HepG2 (cell line): ENCODE measurements around the gene IKZF3. TPM values are rescaled to one million over a fixed set of nuclear protein-coding genes. Genes with fewer than 3 reads are reported as not detected.
A peak's percentile ranks its signal among the peaks of the same experiment; 100 is the strongest.

Experiments used
- HES4 ChIP-seq: sonication (generic); formaldehyde crosslinking; IDR thresholded peaks from 2 replicates; pipeline ENCODE4 v1.9.0; 2021; ENCODE audit warnings: mild to moderate bottlenecking, missing genetic modification reagents, borderline replicate concordance
- HNF4A ChIP-seq: sonication (generic); formaldehyde crosslinking; IDR thresholded peaks from 2 replicates; pipeline ENCODE4 v1.4.0; 2020; ENCODE audit warnings: missing genetic modification reagents
- SYNCRIP ChIP-seq: fragments of 200-400 bp; formaldehyde crosslinking; IDR thresholded peaks from 2 replicates; pipeline ENCODE4 v1.6.1; 2018; ENCODE audit warnings: mild to moderate bottlenecking, low read depth, low read length; ENCODE audit not compliant: insufficient read depth
- ZC3H13 ChIP-seq: sonication (generic); formaldehyde crosslinking; IDR thresholded peaks from 2 replicates; pipeline ENCODE4 v1.8.1; 2023; ENCODE audit warnings: mild to moderate bottlenecking, missing genetic modification reagents, moderate library complexity
- ZNF121 ChIP-seq: sonication (generic); formaldehyde crosslinking; IDR thresholded peaks from 2 replicates; pipeline ENCODE4 v1.5.0; 2020; ENCODE audit warnings: mild to moderate bottlenecking, missing genetic modification reagents
- ZNF20 ChIP-seq: sonication (generic); formaldehyde crosslinking; IDR thresholded peaks from 2 replicates; pipeline ENCODE4 v1.4.0; 2020; ENCODE audit warnings: mild to moderate bottlenecking, moderate library complexity, missing genetic modification reagents
- ZNF33B ChIP-seq: sonication (generic); formaldehyde crosslinking; IDR thresholded peaks from 2 replicates; pipeline ENCODE4 v1.5.1; 2020; ENCODE audit warnings: mild to moderate bottlenecking, missing genetic modification reagents
- ZNF782 ChIP-seq: sonication (generic); formaldehyde crosslinking; IDR thresholded peaks from 2 replicates; pipeline ENCODE4 v1.4.0; 2020; ENCODE audit warnings: missing genetic modification reagents, mild to moderate bottlenecking, borderline replicate concordance
- polyA plus RNA-seq, 8 experiments: library from polyadenylated mRNA; depleted of rRNA in 3 of 8; stranded (reverse) in 7 of 8; unstranded in 1 of 8; fragments of >200 nt; fragmentation: Illumina TruSeq in 4 of 8; extraction: Trizol in 4 of 8; gene quantifications; 2 replicates each; pipeline versions ENCODE4 v1.2.1 to v1.2.3, GENCODE V29; 2011 to 2016; ENCODE audit warnings: low read depth in 4 of 8, missing spikeins in 1 of 8, mixed read lengths in 1 of 8; ENCODE audit not compliant: insufficient read depth in 1 of 8
- total RNA-seq, 5 experiments: library from RNA; depleted of rRNA; stranded (reverse); fragments of >200 nt; fragmentation: Illumina TruSeq; extraction: Trizol; gene quantifications; 2 replicates each; pipeline ENCODE4 v1.2.3, GENCODE V29; 2016; ENCODE audit warnings: low read depth in 1 of 5
- TF ChIP-seq, protein P1 (sequence below): sonication (generic); formaldehyde crosslinking; IDR thresholded peaks from 2 replicates; pipeline ENCODE4 v1.4.0; 2020; ENCODE audit warnings: low read depth, mild to moderate bottlenecking, missing genetic modification reagents
- TF ChIP-seq, protein P2 (sequence below): sonication (generic); formaldehyde crosslinking; IDR thresholded peaks from 2 replicates; pipeline ENCODE4 v1.5.0; 2020; ENCODE audit warnings: mild to moderate bottlenecking, missing genetic modification reagents, borderline replicate concordance
- TF ChIP-seq, protein P3 (sequence below): sonication (generic); formaldehyde crosslinking; IDR thresholded peaks from 2 replicates; pipeline ENCODE4 v1.5.0; 2020; ENCODE audit warnings: missing genetic modification reagents
- TF ChIP-seq, protein P4 (sequence below): sonication (generic); formaldehyde crosslinking; IDR thresholded peaks from 2 replicates; pipeline ENCODE4 v1.4.0; 2020; ENCODE audit warnings: missing genetic modification reagents, mild to moderate bottlenecking, borderline replicate concordance
- TF ChIP-seq, protein P5 (sequence below): sonication (generic); formaldehyde crosslinking; IDR thresholded peaks from 2 replicates; pipeline ENCODE4 v1.9.0; 2021; ENCODE audit warnings: mild to moderate bottlenecking, missing genetic modification reagents

IKZF3 gene
- total and polyA plus RNA-seq, 2 of the 13 experiments (the other 11 are each of a cell fraction or from before 2014, with no cell fraction given): not detected

DNA sequence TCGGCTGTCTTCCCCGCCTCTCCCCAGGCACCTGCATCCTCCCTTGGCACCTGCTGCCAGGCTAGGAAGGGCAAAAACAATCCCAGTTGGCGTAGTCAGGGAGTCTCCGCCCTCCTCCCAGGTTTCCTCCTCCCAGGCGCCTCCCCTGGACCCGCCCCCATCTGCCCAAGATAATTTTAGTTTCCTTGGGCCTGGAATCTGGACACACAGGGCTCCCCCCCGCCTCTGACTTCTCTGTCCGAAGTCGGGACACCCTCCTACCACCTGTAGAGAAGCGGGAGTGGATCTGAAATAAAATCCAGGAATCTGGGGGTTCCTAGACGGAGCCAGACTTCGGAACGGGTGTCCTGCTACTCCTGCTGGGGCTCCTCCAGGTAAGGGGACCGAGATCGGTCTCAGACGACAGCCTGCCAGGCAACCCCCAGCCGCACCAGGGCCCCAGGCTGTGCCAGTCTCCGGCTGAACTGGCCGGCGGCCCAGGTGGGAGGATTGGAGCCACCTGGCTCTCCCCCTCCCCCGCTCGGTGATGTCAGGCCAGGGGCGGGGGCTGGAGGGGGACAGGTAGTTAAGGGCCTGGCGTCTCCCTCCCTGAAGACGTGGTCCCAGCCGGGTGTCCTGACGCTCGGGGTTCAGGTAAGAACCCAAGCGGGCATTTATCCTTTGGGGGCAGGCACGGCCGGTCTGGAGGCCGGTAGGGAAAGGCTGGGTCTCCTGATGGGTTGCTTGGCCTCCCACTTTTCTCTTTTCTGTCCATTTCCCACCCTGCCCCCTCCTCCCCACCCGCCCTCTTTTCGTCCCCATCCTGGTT, 126.1 kb downstream of the IKZF3 start, which contains the start of gene GRB7 (continued):
- TF ChIP-seq, protein P1, sequence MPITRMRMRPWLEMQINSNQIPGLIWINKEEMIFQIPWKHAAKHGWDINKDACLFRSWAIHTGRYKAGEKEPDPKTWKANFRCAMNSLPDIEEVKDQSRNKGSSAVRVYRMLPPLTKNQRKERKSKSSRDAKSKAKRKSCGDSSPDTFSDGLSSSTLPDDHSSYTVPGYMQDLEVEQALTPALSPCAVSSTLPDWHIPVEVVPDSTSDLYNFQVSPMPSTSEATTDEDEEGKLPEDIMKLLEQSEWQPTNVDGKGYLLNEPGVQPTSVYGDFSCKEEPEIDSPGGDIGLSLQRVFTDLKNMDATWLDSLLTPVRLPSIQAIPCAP (CRISPR knock-in tag): no peak
- TF ChIP-seq, protein P2, sequence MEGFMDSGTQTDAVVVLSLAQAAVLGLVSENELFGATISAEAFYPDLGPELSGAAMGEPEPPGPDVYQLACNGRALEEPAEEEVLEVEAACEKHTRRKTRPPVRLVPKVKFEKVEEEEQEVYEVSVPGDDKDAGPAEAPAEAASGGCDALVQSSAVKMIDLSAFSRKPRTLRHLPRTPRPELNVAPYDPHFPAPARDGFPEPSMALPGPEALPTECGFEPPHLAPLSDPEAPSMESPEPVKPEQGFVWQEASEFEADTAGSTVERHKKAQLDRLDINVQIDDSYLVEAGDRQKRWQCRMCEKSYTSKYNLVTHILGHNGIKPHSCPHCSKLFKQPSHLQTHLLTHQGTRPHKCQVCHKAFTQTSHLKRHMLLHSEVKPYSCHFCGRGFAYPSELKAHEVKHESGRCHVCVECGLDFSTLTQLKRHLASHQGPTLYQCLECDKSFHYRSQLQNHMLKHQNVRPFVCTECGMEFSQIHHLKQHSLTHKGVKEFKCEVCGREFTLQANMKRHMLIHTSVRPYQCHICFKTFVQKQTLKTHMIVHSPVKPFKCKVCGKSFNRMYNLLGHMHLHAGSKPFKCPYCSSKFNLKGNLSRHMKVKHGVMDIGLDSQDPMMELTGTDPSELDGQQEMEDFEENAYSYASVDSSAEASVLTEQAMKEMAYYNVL (CRISPR knock-in tag): no peak; the same call in 1 of the 2 replicates
- TF ChIP-seq ZC3H13 (CRISPR knock-in tag): 0 out of 2 replicates have a peak, but pooled peaks have one; percentile 38
- TF ChIP-seq ZNF33B (CRISPR knock-in tag): no peak; the same call in 1 of the 2 replicates
- no peak for TF ChIP-seq SYNCRIP
- TF ChIP-seq, protein P3, sequence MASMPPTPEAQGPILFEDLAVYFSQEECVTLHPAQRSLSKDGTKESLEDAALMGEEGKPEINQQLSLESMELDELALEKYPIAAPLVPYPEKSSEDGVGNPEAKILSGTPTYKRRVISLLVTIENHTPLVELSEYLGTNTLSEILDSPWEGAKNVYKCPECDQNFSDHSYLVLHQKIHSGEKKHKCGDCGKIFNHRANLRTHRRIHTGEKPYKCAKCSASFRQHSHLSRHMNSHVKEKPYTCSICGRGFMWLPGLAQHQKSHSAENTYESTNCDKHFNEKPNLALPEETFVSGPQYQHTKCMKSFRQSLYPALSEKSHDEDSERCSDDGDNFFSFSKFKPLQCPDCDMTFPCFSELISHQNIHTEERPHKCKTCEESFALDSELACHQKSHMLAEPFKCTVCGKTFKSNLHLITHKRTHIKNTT: no peak
- TF ChIP-seq ZNF121 (CRISPR knock-in tag): peak; percentile 48; the same call in 1 of the 2 replicates
- TF ChIP-seq HES4 (CRISPR knock-in tag): peak; percentile 39
- TF ChIP-seq, protein P4, sequence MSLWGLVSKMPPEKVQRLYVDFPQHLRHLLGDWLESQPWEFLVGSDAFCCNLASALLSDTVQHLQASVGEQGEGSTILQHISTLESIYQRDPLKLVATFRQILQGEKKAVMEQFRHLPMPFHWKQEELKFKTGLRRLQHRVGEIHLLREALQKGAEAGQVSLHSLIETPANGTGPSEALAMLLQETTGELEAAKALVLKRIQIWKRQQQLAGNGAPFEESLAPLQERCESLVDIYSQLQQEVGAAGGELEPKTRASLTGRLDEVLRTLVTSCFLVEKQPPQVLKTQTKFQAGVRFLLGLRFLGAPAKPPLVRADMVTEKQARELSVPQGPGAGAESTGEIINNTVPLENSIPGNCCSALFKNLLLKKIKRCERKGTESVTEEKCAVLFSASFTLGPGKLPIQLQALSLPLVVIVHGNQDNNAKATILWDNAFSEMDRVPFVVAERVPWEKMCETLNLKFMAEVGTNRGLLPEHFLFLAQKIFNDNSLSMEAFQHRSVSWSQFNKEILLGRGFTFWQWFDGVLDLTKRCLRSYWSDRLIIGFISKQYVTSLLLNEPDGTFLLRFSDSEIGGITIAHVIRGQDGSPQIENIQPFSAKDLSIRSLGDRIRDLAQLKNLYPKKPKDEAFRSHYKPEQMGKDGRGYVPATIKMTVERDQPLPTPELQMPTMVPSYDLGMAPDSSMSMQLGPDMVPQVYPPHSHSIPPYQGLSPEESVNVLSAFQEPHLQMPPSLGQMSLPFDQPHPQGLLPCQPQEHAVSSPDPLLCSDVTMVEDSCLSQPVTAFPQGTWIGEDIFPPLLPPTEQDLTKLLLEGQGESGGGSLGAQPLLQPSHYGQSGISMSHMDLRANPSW (CRISPR knock-in tag): no peak
- peak; percentile 75; the same call in 1 of the 2 replicates for TF ChIP-seq ZNF782 (CRISPR knock-in tag)
- TF ChIP-seq, protein P5, sequence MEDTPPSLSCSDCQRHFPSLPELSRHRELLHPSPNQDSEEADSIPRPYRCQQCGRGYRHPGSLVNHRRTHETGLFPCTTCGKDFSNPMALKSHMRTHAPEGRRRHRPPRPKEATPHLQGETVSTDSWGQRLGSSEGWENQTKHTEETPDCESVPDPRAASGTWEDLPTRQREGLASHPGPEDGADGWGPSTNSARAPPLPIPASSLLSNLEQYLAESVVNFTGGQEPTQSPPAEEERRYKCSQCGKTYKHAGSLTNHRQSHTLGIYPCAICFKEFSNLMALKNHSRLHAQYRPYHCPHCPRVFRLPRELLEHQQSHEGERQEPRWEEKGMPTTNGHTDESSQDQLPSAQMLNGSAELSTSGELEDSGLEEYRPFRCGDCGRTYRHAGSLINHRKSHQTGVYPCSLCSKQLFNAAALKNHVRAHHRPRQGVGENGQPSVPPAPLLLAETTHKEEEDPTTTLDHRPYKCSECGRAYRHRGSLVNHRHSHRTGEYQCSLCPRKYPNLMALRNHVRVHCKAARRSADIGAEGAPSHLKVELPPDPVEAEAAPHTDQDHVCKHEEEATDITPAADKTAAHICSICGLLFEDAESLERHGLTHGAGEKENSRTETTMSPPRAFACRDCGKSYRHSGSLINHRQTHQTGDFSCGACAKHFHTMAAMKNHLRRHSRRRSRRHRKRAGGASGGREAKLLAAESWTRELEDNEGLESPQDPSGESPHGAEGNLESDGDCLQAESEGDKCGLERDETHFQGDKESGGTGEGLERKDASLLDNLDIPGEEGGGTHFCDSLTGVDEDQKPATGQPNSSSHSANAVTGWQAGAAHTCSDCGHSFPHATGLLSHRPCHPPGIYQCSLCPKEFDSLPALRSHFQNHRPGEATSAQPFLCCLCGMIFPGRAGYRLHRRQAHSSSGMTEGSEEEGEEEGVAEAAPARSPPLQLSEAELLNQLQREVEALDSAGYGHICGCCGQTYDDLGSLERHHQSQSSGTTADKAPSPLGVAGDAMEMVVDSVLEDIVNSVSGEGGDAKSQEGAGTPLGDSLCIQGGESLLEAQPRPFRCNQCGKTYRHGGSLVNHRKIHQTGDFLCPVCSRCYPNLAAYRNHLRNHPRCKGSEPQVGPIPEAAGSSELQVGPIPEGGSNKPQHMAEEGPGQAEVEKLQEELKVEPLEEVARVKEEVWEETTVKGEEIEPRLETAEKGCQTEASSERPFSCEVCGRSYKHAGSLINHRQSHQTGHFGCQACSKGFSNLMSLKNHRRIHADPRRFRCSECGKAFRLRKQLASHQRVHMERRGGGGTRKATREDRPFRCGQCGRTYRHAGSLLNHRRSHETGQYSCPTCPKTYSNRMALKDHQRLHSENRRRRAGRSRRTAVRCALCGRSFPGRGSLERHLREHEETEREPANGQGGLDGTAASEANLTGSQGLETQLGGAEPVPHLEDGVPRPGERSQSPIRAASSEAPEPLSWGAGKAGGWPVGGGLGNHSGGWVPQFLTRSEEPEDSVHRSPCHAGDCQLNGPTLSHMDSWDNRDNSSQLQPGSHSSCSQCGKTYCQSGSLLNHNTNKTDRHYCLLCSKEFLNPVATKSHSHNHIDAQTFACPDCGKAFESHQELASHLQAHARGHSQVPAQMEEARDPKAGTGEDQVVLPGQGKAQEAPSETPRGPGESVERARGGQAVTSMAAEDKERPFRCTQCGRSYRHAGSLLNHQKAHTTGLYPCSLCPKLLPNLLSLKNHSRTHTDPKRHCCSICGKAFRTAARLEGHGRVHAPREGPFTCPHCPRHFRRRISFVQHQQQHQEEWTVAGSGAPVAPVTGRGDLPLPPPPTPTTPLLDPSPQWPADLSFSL (CRISPR knock-in tag): 0 out of 2 replicates have a peak, but pooled peaks have one; percentile 34
- no peak; the same call in 1 of the 2 replicates for TF ChIP-seq HNF4A (CRISPR knock-in tag)
- TF ChIP-seq ZNF20 (CRISPR knock-in tag): no peak
